ENCODE results near the gene EXOC4.

The EXOC4 gene

DNA sequence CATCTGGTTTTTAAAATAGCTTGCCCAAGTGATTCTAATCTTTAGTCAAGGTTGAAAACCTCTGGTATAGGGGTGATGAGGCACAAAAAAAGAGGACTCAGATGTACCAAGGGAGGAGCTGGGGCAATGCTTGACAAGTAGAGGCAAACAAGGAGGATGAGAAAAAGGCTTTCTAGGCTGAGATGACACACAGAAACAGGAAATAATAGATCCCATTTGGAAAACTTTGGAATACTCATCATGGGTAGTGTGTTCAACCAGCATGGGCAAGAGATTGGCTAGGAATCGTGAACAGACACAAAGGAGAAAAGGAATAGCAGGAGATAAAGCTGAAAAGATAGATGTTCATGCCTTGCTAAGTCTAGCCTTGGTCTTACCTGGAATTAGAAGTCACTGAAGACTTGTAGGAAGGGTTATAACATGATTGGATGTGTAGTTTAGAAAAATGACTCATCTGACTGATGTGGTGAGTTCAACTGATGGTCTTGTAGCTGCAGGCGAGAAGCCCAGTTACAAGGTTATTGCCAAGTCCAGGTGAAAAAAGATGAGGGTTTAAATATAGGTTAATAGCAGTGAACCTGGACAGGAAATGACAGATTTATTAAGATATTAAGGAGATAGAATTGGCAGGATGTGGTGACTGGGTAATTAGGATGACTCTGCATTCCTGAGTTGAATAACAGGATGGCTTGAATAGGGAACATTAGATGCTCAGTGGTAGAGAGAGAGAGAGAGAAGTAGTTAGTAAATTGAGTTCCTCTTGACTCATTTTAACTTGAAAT, 660.2 kb downstream of the EXOC4 start:
- no peak for DNase-seq

DNA sequence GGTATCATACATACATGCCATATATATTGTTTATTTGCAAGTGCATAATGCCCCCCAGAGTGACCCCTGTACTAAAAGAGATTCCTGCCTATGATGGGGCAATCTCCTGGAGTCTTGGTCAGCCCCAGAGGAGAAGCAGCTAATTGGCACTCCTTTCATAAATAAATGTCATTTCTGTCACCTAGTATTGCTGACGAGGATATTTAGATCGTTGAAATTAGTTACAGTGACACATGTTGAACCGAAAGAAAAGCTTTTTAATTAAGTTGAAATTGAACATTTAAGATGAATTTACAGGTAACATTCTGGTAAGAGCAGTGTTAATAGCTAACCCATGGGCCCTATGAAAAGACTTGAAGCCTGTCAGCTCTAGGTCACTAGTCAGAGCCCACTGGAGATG, 663.7 kb downstream of the EXOC4 start:
- no peak for DNase-seq

DNA sequence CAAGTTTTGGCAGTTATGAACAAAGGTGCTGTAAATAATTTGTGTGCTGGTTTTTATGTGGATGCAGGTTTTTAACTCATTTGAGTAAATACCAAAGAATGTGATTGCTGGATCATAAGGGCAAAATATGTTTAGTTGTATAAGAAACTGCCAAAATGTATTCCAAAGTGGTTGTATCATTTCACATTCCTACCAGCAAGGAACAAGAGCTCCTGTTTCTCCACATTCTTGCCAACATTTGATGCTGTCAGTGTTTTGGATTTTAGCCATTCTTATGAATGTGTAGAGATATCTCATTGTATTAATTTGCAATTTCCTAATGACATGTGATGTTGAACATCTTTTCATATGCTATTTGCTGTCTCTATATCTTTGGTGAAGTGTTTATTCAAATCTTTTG, 666.9 kb downstream of the EXOC4 start:
- no peak for DNase-seq

DNA sequence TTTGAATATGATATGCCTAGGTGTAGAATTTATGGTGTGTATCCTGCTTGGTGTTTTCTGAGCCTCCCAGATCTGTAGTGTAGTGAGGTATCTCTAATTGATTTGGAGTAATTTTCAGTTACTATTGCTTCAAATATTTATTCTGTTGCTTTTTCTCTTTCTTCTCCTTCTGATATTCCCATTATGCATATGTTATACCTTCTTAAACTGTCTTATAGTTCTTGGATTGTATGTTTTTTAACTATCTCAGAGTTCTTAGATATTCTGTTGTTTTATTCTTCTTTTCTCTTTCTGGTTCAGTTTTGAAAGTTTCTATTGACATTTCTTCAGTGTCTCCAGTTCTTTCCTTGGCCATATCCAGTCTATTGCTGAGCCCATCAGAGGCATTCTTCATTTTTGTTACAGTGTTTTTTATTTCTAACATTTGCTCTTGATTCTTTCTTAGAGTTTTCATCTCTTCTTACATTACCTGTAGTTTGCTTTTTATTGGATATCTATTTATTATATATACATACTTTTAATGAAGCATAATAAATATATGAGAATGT, 668.8 kb downstream of the EXOC4 start:
- DNase-seq: no peak

DNA sequence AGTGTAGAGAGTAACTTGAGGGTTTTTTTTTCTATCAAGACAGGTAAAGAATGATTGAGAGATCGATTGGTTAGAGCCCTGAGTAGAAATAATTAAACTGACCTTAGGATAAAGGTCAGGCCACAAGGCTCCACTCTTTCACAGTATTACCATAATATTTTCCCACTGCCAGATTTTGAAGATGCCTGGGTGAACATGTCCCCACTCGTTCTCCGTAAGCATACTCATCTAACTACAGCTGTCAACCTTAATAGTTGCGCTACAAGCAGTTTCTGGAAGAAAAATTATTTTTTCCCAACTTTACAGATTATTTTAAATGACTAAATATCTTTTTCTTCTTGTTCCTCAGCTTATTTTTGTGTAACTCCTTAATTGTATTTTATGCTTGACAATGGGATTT, 671.1 kb downstream of the EXOC4 start:
- DNase-seq: no peak

DNA sequence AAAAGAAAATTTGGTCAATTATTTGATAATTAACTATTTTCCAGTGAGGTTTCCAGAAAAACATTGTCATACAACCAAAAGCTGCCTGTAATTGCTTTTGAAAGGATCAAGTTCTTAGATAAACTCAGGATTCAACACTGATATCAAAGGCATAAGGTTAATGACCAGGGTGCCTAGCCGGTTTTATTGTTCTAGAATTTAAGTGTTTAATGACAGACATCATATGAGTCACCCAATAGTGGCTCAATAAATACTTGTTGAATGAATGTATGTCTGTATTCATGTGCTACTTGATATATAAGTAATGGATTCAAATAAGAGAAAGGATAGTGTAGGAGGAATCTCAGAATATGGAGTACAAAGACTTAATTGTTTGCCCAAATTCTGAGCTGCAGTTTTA, 678.2 kb downstream of the EXOC4 start:
- DNase-seq: no peak

DNA sequence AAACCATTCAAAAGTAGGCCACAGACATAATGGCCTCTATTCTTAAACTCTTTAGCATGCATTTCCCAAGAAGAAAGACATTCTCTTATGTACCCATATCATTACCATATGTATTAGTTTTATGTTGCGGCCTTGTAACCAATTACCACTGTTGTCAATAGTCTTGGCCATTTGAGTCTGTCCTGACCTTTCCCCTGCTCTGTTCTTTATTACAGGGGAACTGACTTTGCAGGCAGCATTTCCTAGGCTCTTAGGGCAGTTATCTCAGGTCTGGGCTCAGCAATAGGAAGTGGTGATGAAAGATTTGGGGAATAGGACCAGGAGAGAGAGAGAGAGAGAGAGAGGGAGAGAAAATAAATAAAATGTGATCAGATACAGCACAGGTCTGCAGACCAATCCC, 679.7 kb downstream of the EXOC4 start:
- DNase-seq: no peak

DNA sequence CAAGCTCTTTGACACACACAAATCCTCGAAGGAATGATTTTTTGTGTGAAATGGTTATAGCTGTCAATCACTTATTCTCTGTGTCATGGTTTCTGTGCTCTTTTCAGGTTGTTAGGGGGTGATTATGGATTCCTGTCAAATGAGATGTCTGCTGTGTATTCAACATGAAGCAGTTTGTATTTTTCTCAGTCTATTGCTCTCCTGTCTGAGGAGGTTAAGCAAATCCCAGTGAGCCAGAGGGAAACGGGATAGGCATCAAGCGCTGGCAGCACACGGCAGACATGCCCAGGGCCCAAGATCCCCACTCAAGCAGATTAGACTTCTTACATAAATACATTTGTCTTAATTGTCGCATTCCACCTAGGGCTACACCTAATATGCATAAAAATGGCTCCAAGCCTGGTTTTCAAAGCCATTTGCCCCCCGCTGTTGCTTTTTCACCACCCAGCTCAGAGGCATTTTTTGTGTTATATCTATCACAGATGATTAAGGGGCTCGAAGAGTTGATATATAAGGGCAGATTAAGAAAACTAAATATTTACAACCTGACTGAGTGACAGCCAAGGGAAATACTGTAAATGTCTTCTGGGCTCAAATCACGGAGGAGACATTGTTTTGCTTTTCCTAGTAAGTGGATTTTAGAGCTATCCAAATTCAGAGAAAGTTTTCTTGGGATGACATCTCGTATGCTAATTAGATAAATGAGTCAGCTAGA, 681.5 kb downstream of the EXOC4 start:
- DNase-seq: no peak

DNA sequence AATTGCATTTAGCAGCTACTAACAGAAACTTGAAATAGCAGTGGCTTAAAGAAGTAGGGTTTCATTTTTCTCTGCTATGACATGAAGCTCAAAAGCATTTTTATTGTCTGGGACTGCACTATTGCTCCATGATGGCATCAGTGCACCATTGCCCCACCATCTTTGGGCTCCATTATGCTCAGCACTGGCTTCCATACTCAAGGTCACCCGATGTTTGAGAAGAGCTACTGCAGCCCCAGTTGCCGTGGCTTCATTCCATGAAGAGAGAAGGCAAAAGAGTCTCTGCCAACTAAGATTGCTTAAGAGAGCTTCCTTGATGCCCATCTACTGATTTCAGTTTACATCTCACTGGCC, 682.1 kb downstream of the EXOC4 start:
- DNase-seq: no peak

DNA sequence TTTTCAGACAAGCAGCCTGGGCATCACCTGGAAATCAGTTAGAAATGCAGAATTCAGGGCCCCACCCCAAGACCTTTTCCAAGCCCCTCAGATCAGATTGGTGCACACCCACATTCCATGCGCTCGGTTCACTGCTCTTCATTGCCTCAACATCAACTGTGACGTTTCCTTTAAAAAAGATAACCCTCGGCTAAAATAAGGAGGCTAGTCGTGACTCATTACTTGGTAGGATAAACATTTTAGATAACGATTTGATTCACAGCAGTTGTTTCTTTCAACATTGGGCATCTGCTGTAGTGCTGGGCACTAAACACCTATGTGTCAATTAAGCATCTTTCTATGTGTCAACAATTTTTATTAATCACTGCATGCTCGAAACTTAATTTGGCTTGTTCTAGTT, 683.2 kb downstream of the EXOC4 start:
- no peak for DNase-seq

DNA sequence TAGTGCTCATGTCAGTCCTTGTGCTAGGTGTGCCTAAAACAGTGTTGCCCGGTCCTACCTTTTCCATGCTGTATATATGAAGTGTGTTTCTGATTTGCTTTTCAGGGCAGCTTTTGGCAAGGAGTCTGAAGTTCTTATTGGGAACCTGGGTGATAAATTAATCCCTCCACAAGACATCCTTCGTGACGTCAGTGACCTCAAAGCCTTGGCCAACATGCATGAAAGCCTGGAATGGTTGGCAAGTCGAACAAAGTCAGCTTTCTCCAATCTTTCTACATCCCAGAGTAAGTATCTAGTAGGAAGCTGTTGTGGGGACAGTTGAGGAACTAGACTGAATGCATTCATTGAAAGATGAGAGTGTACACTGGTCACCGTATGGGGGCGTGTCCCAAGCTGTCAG, 684.9 kb downstream of the EXOC4 start:
- no peak for DNase-seq

DNA sequence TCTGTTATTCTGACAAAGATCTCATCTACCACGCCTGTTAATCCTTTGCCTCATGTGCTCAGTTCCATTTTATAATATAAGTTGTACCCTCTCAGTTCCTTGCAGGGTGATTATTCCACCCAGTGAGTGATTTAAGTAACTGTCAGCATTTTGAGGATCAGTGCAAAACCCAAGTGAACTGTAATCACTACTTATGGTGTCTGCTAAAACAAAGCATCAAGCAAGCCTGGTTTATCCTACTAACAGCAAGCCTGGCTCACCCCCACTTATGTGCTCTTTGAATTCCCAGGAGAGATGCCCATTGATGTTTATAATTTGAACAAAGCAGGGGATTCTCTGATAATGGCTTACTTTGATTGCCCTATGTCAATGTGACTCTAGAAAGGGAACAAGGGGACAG, 687.5 kb downstream of the EXOC4 start:
- DNase-seq: no peak

DNA sequence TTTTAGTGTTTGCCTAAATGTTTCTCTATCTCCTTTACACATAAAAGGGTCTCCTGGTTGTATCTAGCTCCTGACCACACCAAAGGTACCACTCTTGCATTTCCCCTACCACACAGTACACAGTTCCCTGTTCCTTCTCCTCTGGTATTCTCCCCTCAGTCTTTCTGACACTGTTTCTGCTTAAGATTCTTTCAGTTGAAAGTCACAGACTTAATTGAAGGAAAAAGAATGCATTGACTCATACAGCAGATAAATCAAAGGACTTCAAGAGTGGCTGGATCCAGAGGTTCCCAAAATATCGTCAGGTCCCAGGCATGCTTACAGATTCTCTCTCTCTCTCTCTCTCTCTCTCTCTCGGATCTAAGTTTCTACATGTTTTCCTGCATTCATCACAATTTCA, 688.6 kb downstream of the EXOC4 start:
- DNase-seq: no peak

DNA sequence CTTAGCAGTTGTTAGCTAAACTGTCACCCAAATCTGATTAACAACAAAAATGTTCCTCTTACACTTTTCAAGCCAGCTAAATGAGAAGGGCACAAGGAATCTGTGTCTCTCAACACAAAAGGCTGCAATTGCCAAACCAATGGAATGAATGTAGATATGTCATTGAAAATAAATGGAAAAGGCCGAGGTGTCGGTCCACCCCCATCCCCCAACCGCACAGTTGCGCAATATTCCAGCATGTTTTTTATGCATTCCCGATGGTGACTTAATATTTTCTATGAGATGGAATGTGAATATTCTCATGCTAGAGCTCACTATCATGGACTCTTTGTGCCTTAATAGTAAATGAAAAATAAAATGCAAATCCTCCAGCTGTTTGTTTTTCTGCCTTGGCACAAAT, 692.6 kb downstream of the EXOC4 start:
- no peak for DNase-seq

DNA sequence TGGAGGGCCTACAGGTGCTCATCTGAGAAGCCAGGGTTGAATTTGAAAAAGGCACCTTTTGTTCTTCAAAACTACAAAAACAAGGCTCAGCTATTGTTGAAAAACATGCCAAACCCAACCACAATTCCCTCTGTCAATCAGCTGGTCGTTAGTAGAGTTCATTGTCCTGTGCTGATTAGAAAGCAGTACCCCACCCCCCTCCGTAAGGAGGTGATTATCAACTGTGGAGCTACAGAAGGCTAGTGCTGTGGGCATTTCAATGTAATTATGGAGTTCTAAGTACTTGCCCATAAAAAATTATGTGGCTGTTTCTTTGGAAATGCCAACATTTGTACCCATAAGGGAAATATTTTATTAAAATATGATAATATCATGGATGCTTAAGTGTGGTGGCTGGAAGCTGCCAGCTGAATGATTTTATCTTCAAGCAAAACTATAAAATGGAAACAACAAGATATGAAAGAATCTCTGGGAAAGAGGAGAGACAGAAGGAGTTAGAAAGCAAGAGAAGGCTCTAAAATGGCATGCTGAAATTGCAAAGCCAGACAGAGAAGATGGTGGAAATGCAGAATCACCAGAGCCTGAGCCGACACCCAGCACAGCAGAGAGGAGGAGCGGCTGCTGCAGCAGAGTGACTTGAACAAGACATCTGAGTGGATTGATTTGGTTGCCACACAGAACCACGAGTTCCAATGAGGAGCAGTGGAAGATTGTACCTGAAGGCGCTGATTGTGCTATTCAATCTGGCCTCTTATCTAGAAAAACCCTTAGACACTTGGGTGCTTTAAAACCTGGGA, 694.8 kb downstream of the EXOC4 start:
- no peak for DNase-seq

DNA sequence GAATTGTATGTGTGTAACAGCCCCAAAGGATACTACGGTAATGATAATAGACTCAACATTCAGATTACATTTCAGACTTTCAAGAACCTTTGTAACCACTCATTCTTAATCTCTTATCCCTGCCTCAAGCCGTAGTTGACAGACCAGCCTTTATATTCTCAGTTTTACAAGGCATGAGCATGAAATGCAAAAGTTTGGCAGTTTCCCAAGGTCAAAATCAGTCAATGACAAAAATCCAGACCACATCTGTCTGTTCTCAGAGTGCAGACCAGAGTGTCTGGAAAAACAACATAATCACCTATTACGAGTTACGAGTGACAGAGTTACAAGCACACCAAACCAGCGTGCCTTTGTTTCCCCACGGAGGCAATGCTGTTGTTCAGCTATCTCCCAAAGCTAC, 695.7 kb downstream of the EXOC4 start:
- DNase-seq: no peak

DNA sequence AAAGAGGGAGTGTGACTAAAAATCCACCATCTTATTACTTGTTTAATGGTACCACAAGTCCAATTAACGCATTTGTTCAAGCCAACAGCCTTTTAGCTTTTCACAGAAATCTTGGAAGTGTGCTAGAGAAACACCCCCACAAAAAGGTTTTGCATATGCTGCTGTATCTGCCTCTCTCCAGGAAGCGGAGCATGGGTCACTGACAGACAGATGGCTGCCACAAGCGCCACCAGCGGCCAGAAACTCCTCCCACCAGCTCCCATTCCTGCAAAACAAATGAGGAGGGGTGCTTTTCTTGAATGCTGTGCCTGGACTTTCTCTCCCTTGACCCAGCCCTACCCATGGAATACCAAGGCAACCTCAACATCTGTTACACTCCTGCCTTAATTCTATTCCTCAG, 698.0 kb downstream of the EXOC4 start:
- no peak for DNase-seq

DNA sequence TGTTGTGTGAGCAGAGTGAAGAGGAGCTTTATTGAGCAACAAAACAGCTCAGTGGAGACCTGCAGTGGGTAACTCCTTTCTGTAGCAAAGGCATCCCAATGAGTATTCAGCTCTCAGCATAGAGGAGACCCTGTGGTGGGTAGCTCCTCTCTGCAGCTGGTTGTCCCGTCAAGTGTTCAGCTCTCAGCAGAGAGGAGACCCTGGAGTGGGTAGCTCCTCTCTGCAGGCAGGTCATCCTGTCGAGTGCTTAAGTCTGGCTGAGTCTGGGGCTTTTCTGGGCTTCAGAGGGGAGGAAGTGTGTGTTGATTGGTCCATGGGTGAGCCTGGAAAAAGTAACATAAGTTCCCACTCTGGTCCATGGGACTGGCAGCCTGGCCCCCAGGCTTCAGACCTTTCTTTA, 702.3 kb downstream of the EXOC4 start:
- DNase-seq: no peak

DNA sequence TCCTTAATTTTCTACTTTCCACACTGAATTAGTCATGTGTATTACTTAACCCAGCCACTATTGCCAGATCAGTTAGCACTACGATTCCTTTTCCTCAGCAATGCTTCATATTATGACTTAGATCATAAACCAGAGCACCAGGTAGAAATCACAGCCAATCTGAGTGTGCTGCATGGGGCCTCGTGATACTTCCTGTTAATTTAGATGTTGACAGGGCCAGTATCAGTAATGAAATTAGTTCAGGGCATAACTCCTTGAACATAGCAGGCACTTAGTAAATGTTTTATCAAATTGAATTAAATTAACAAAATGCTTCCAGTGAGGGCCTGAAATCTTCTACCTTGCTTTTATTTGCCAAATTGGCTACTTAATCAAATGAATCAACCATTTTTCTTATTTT, 705.0 kb downstream of the EXOC4 start:
- DNase-seq: no peak

DNA sequence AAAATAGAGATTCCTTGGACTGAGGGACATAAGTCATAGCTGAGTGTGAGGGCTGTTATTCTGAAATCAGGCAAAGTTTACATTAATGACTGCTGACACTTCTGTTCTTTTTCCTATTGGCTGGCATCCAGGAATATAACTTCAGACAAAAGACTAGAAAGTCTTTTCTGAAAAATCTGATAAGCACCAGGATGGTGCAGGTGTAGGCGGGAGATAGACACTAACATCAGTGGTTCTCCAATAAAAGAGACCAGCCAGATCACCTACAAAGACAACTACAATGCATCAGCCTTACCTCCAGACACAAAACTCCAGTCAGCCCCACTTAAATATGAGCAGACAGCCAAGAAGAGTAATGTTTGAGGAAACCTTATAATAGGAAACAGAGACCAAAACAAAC, 705.9 kb downstream of the EXOC4 start:
- no peak for DNase-seq

DNA sequence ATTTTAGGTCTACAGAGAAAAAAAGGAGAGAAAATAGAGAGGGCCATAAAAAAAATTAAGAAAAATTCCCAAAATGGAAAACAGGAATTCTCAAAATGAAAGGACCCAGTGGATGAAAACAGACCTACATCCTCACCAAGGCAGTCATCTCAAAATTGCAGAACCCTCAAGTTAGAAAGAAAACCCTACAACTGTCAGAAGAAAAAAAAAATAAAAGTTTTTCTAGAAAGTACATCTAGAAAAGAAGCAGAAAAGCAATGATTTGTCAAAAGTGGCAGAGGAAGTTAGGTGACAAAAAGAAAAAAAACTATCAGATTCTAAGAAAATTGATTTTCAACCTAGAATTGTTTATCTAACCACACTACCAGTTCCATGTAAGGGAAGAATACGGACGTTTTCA, 706.6 kb downstream of the EXOC4 start:
- no peak for DNase-seq

DNA sequence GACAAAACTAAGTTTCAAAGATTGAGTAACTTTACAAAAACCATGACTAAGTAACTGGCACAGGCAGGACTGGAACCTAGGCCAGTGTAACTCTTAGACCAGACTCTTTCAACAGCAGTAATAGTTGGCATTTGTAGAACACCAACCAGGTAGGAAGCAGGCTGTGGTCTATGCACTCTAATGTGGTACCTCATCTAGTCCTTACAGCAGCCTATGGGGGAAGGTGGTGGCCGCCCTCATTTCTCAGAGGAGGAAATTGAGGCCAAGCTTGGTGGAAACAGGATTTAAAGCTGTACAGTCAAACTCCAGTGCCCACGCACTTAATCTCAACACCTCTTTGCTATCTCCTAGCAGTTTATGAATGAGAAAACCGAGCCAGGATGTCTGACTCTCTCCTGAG, 708.8 kb downstream of the EXOC4 start:
- DNase-seq: no peak

DNA sequence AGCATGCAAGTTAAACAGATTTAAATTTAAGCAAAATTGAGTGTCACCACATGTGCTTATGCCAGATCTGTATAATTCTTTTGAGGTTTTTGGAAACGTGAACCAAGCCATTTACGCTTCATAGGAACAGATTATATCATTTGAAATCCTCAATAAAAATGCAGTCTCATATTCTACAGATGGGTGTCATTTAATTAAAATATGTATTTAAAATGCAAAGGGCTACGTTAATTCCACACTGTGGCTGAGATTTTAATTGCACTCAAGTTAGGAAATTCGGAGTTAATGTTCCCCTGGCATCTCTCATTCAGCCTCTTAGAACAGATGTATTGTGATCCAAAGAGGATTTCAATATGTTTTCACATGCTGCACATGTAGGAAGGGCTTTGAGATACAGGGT, 709.8 kb downstream of the EXOC4 start:
- DNase-seq: no peak

DNA sequence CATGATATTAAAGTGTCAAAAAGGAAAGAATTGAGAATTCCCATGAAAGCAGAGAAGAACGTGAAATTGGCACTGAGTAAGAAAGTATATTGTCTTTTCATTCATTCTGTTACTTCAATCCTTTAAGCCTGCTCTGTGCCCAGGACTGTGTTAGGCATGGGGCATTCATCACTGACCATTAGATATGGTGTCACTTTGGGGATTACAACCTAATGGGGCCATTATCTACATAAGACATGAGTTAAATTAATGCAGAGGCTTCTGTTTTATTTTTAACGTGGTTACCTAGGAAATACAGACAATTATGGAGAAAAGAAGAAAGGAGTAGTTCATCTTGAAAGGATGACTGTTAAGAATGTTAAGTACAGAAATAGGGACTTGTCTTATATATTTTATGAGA, 710.8 kb downstream of the EXOC4 start:
- DNase-seq: no peak
